Measurements from ENCODE around the gene COL4A2. TPM values are rescaled to one million over a fixed set of nuclear protein-coding genes. Genes with fewer than 3 reads are reported as not detected.
A peak's percentile ranks its signal among the peaks of the same experiment; 100 is the strongest.

COL4A2 gene
- polyA plus RNA-seq, 2 of the 4 experiments (the other 2 are of a cell fraction), result 46.9 to 119 TPM

GRCh38 chr13:110307767-110308655, 927 bp downstream of the COL4A2 start:
- peak; percentile 57 to 65 for ATAC-seq
- POLR2A ChIA-PET, result interaction anchor here (1.3 to 2.9 kb wide), 5 partner anchors 12 to 407 kb away, joined by 3 to 15 read pairs (median 8); no protein-coding TSS in a partner anchor
- H3K4me2 ChIP-seq, result peak overlapping the region; percentile 78

GRCh38 chr13:110308656-110309359, 1.7 kb downstream of the COL4A2 start:
- FAIRE-seq, result no peak
- peak overlapping the region; percentile 92 for H3K4me3 ChIP-seq
- no peak for TF ChIP-seq CHD4 (IDR thresholded peaks at IDR 0.05; ENCODE audit: borderline replicate concordance)
- TF ChIP-seq MAZ (IDR thresholded peaks at IDR 0.05; ENCODE audit: borderline replicate concordance, low read depth, low read length), result no peak
- no peak for TF ChIP-seq RARB (CRISPR knock-in tag; IDR thresholded peaks at IDR 0.05)
- TF ChIP-seq ZC3H11A (IDR thresholded peaks at IDR 0.05), result no peak
- no peak for TF ChIP-seq BCL3 (IDR thresholded peaks at IDR 0.05)
- no peak for TF ChIP-seq HOXA7 (CRISPR knock-in tag; IDR thresholded peaks at IDR 0.05)
- no peak for TF ChIP-seq RNF2 (IDR thresholded peaks at IDR 0.05; ENCODE audit: borderline replicate concordance, low read depth)
- TF ChIP-seq RAD21 (conservative IDR thresholded peaks at IDR 0.05 in 1 of 2, IDR thresholded peaks at IDR 0.05 in 1 of 2), result no peak
- no peak for TF ChIP-seq USF2 (IDR thresholded peaks at IDR 0.05)
- no peak for TF ChIP-seq CHD2 (IDR thresholded peaks at IDR 0.05; ENCODE audit: low read length, partially characterized antibody)
- no peak for TF ChIP-seq ELK1 (IDR thresholded peaks at IDR 0.05; ENCODE audit: low read depth, low read length)
- TF ChIP-seq MAX (IDR thresholded peaks at IDR 0.05), result no peak
- no peak for TF ChIP-seq FOXS1 (CRISPR knock-in tag; IDR thresholded peaks at IDR 0.05)
- no peak for TF ChIP-seq REST (IDR thresholded peaks at IDR 0.05)
- no peak for DNase-seq (ENCODE audit: low read depth in 1 of 2, low spot score in 1 of 2)
- peak overlapping the region; percentile 78 for H3K4me2 ChIP-seq
- ATAC-seq, result no peak
- H3K4me1 ChIP-seq, result peaks cover 62% of the 10 kb centered on the region
- H3K9me3 ChIP-seq, result no peaks in the 10 kb centered on the region
- ChIA-PET POLR2A (interaction anchor here (1.3 to 2.9 kb wide), 2 partner anchors 15 to 406 kb away, joined by 3 to 15 read pairs; no protein-coding TSS in a partner anchor), CTCF (interaction anchor here (0.6 to 2.0 kb wide), 4 partner anchors 13 to 103 kb away, joined by 3 to 7 read pairs (median 4); no protein-coding TSS in a partner anchor)
- H3K27ac ChIP-seq, result peak overlapping the region; percentile 93 to 97; a peak in 5 of 6 replicates
- WGBS (ENCODE audit: missing lambda C conversion rate), result 55% methylated on average over 30 of the region's 31 CpGs

More at GRCh38 chr13:110307767-110308655, 927 bp downstream of the COL4A2 start:
- Histone ChIP-seq H3K9me3 (no peaks in the 10 kb centered on the region), H3K4me1 (peaks cover 69% of the 10 kb centered on the region), H3K27ac (peak overlapping the region; percentile 93 to 97), H3K4me3 (peak overlapping the region; percentile 92)
- no peak for TF ChIP-seq KDM5A (IDR thresholded peaks at IDR 0.05)
- no peak for TF ChIP-seq TFCP2L1 (CRISPR knock-in tag; IDR thresholded peaks at IDR 0.05)
- no peak for TF ChIP-seq SREBF2 (IDR thresholded peaks at IDR 0.05)
- 0 out of 2 replicates have a peak, but pooled peaks have one; percentile 31 for TF ChIP-seq MAX (IDR thresholded peaks at IDR 0.05)
- TF ChIP-seq E2F6 (IDR thresholded peaks at IDR 0.05; ENCODE audit: borderline replicate concordance, low read depth), result peak; percentile 47; the same call in 1 of the 2 replicates
- CTCF ChIA-PET, result interaction anchor here (1.0 to 1.6 kb wide), 2 partner anchors 12 to 104 kb away, joined by 3 to 5 read pairs; no protein-coding TSS in a partner anchor
- FAIRE-seq (no peak), DNase-seq (ENCODE audit: low read depth in 1 of 2, low spot score in 1 of 2) (peak in 1 of 2 experiments; percentile 36)
- 5% methylated on average over 26 of the region's 64 CpGs for WGBS (ENCODE audit: missing lambda C conversion rate)
